Left colon (tissue), 2 donors: Measurements from ENCODE around the gene COMMD10. TPM values are rescaled to one million over a fixed set of nuclear protein-coding genes. Genes with fewer than 3 reads are reported as not detected.
A peak's percentile ranks its signal among the peaks of the same experiment; 100 is the strongest.

ENCODE experiments used
- ATAC-seq: fragments of 200-7000 bp; cut with Tn5 transposase; one replicate; pipeline ENCODE4 v1.9.1; 2020; ENCODE audit warnings: mild to moderate bottlenecking, moderate library complexity
- DNase-seq, 2 donors: peaks; one replicate each; pipeline ENCODE4 v3.0.0-alpha.2; 2020
- intact Hi-C, 2 donors: fragments of 100-400 bp; cut with DNase I in 1 of 2; cut with micrococcal nuclease in 1 of 2; formaldehyde crosslinking; loops; one replicate each; pipeline versions ENCODE4 v1.11.2 to v1.14.0; 2022; cut with DNase I, micrococcal nuclease
- total RNA-seq, 2 donors: library from RNA; stranded (reverse); fragmentation: NEBNext Ultra II Directional; extraction: Animal tissue kit (Norgen Biotek cat#: 25700); gene quantifications; one replicate each; pipeline ENCODE4 v1.2.1, GENCODE V29; 2021
- donor health status: DM: no; HTN: no; CAD: no.
- donor health status: DM: yes; HTN: yes; CAD: no.

The COMMD10 gene
- total RNA-seq, 2 donors from 2014 or later, result 23.4 to 27.2 TPM

DNA sequence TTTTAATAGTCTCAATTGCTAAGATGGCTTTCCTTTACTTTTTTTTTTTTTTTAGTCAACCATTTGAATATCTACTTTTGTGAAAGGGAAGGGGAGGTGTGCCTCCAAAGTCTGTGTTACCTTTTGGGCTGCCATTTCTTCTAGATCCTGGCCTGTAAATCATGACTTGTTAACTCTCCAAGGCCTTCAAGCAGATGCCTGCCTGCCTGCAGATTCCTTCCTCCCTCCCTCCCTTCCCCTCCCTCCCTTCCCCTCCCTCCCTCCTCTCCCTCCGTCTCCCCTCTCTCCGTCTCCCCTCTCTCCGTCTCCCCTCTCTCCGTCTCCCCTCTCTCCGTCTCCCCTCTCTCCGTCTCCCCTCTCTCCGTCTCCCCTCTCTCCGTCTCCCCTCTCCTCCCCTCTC lies 73.1 kb downstream of the COMMD10 start:
- no peak for ATAC-seq
- intact Hi-C loops, result no loop called here
- no peak for DNase-seq

DNA sequence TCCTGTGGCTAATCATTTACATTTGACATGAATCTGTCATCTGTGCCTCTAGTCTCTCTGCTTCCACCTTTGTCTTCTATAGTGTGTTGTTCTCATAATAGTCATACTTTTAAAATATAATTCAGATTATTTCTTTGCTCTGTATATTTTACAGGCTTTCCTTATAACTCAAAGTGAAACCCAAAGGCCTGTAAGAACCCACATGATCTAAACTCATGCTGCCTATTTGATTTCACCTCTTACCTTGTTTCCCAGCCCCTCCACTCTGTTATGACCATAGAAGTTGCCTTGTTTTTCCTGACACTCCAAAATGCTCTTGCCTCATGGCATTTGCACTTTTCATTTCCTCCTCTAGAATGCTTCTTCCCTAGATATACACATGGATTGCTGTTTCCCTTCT lies 74.2 kb downstream of the COMMD10 start:
- ATAC-seq (no peak), DNase-seq (no peak)
- intact Hi-C loops, result no loop called here

DNA sequence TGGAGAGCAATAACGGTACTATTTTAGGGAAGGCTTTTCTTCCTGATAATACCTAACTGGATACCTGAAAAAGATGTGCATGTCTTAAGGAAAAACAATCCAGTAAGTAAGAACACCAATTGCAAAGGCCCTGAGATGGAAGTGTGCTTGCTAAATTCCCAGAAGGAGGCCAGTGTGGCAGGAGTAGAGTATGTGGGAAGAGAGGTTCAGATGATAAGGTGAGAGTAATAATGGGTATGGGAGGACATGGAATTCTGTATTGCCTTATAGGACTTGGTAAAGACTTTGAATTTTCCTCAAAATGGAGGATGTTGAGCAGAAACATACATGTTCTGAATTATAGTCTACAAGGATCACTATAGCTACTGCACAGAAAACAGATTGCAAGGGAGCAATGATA lies 89.3 kb downstream of the COMMD10 start:
- DNase-seq, result no peak
- intact Hi-C loops, result no loop called here

DNA sequence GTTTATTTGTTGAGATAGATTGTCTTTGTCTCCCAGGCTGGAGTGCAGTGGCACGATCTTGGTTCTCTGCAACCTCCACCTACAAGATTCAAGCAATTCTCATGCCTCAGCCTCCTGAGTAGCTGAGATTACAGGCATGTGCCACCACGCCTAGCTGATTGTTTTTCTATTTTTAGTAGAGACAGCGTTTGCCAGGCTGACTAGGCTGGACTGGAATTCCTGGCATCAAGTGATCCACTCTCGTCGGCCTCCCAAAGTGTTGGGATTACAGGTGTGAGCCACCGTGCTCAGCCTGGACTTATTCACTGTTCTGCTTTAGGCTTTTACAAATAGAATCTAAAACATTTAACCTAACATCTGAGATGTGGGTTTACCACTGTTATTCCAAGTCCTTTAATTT lies 91.3 kb downstream of the COMMD10 start:
- ATAC-seq, result no peak
- DNase-seq, result no peak

More for the DNA sequence above, 89.3 kb downstream of the COMMD10 start:
- ATAC-seq, result no peak

DNA sequence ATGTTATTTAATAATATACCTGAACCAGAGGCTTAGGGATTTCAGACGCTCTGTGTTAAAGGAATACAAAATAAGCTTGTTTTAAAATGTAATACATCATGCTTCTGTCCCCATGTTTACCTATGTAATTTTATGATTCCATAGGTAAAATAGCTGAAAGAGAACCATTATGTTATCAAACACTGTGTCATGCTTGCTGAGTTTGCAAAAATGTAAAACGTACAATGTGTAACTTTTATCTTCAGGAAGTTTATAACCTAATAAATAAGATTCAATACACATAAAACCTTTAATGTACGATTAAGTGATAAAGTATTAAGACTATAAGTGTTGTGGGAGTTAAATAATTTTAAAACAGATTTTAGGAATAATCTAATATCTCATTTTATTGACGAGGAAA lies 94.1 kb downstream of the COMMD10 start:
- intact Hi-C loops, result no loop called here
- DNase-seq, result no peak

More for the DNA sequence above, 91.3 kb downstream of the COMMD10 start:
- intact Hi-C loops, result no loop called here

DNA sequence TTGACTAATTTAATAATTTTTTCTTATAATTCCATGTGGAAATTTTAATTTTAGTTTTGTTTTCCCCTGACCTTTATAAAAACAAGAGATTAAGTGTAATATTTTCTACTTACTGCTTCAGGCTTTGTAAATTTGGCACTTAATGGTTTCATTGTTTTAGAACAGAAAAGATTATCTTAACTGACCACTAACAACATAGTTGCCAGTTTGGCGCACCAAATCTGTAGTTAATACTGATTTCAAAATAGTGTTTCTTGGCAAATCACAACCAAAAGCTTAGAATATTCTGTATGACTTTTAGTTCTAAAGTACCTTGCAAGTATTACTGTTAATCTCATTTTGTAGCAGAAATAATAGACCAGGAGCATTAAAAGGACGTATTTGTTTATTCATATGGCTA lies 124.3 kb downstream of the COMMD10 start:
- DNase-seq (no peak), ATAC-seq (no peak)
- intact Hi-C loops, result no loop called here

More for the DNA sequence above, 94.1 kb downstream of the COMMD10 start:
- no peak for ATAC-seq

DNA sequence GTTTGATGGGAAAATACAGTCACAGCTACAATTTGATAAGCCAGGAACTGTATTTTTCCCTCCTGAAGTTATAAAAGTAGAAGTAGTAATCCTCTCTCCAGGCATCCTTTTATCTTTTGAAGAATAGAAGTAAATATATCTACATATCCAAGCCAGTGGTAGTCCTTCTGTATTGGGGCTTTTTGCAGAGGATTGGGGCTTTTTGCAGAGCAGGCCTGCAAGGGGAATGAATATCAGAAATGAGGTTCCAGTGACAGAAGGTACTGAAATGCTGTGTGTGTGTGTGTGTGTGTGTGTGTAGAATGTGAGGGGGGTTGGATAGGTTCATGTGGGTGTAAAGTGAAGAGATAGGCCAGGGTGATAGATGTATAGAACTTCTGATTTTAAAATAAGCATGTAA lies 127.4 kb downstream of the COMMD10 start:
- intact Hi-C loops, result no loop called here
- DNase-seq (no peak), ATAC-seq (no peak)

DNA sequence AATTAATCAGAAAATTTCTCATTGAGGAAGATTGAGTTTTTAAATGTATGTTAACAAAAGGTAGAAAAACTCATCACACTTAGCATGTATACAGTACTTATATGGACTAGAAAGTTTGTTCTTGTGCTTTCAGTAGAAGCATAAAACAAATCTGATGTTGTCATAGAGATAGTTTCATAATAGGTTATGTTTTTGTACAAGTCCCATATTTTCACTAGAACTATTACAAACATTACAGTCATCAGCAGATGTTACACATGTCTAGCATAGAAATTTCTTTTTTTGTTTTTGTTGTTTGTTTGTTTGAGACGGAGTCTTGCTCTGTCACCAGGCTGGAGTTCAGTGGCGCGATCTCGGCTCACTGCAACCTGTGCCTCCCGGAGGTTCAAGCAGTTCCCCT lies 131.4 kb downstream of the COMMD10 start:
- no peak for ATAC-seq
- intact Hi-C loops, result no loop called here
- DNase-seq, result no peak

DNA sequence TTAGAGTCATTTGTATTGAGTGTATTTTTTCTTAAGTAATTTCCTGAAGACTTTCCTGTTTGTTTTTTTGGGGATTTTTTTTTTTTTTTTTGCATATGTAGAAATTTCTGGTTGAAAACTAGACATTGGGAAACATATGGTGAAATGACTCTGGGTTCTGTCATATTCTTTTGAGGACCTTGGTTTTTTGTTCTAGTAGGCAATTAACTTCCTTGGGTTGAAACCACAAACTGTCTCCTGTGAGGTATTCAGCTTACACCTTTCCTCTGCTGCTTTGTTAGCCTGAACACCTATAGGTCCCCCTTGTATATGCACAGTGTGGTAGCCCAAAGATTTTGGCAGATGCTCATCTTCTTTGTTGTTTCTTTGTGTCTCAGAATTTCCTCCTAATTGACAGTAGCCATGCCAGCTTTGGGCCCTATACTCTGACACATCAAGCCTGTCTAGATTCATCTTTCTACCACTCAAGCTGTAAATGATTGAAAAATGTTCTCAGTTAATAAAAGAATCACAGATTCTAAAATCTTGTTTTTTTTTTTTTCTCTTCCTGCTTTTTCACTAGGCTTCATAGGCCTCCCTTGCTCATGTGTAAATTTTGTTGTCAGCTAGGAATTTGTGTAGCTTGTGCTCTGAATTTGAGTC lies 140.6 kb downstream of the COMMD10 start:
- intact Hi-C loops, result no loop called here
- no peak for ATAC-seq
- no peak for DNase-seq

DNA sequence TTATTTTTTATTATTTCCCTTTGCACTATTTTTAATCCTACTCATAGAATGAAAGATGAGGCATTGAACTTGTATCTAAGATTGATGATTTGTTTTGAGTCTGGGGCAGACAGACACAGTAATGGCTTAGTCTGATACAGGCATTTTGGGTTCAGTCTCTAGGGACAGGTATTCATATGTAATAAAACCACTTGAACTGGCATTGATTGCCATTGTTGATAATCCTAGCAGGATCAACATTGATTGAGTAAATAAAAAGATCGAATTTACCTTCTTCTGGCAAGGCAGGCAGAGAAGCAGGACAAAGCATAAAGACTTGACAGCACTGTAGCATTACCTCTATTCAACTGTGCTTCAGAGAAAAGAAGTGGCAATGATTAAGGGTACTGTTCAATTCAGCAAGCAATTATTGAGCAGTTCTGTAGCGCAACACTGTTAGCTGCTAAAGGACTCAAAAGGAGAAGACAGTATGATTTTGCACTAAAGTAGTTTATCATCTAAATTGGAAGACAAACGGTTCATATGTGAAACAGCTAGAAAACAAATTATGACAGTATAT lies 144.4 kb downstream of the COMMD10 start:
- DNase-seq, result no peak
- no peak for ATAC-seq
- intact Hi-C loops, result no loop called here

DNA sequence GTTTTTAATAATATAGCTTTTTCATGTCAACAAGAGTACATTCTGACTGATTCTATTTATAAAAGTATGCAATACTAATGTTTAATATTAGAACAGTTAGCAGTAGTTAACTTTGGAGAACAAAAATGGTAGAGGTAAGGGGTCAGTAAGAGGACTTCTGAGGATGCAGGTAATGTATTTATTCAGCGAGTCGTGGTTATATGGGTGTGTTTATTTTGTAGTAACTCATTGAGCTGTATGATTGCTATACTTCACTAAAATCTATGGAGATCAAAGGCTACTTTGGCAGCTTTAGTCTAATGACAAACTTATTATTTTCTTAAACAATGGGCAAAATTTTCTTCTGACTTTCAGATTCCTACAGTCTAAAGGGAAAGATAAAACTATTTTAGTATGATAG lies 146.5 kb downstream of the COMMD10 start:
- DNase-seq (no peak), ATAC-seq (peak; percentile 42)
- intact Hi-C loops, result no loop called here

DNA sequence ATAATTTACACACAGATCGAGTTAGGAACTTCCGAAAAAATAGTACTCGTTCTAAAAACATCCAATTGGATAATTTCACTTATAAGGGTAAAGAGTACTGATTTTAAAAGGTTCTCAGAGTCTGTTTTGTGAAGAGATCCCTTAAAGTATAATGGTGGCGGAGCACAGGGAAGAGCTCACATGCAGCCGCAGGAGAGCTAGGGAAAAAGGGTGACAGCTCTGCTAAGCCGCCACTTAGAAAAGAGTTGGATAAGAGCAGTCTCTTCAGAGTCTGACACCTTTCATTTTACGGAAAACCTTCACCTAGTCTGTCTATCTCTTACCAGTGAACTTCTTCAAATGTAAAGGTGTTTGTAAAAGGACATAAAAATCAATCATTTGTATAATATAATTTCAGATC lies 149.9 kb downstream of the COMMD10 start:
- ATAC-seq, result no peak
- no peak for DNase-seq
- intact Hi-C loops, result no loop called here

DNA sequence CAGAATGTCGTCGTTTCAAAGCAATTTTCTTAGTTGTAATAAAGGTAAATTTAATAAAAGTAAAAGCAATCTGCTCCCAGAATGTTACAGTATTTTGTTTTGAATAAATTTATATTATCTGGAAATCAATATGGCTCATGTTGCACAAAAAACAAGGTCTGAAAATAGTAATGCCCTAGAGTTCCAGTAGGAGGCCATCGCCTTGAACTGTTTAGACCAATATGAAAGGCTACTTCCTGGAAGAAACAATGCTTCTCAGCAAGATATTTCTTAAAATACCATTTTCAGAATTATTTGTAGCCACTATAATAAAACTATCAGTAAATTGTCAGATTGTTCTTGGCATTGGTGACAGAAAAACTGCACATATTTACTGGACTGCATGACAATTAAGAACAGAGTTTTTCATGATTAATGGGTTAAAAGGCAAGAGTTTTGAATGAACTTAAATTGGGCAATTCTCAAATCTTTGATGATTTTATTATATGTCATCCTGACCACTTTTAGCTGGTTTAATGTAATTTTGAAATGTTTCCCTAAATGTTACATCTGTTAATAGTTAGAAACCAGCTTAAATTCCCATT lies 153.2 kb downstream of the COMMD10 start:
- DNase-seq, result no peak
- intact Hi-C loops, result no loop called here
- ATAC-seq, result no peak

DNA sequence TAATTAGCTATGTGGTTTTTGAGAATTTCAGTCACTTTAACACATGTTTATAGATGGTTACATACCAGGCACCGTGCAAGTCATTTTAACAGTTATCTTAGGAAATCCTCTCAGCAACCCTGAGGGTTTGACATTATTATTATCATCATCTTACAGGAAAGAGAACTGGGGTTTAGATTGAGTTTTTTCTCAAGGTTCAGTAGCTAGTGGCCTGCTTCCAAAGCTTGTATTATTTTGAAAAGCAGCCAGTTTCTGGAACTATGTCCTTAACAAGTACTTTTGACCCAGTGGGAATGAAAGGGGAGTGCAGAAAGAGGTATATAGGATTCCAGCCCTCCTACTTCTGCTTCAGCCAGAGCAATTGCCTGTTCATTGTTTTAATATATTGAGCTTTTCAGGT lies 157.5 kb downstream of the COMMD10 start:
- intact Hi-C loops, result no loop called here
- ATAC-seq (no peak), DNase-seq (no peak)

DNA sequence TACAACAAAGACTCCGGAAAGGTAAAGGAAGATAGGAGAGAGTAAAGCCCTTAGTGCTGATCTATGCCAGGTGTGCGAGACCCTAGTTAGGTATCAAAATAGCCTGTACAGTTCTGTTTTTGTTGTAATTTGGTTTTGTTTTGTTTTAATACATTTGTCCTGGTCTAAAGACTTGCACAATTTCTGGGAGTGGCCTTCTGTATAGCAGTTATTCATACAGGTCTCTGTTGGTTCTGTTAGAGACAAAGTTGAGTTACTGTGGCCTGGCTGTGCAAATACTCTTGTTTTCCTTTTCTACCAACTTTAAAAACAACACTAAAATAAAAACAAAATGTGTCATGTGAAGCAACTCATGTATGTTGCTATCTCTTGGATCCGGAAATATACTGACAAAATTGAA lies 163.6 kb downstream of the COMMD10 start:
- intact Hi-C loops, result no loop called here
- no peak for ATAC-seq
- DNase-seq, result no peak

DNA sequence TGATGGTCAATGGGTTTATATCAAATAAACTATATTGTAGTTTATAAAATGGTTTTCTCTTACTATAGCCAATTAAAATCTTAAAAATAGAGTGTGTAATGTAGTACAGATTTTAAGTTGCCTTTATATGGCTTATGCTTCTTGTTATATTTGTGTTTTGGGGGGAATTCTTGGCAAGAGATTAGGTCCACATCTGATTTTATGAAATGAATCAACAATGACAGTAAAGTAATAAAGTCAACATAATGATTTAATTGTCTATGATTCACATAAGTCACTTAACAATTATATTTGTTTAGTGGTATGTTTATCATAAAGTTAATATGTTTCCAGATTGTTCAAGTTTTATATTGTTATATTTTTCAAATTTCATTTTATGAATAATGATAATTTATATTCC lies 164.8 kb downstream of the COMMD10 start:
- DNase-seq (no peak), ATAC-seq (no peak)
- intact Hi-C loops, result no loop called here

DNA sequence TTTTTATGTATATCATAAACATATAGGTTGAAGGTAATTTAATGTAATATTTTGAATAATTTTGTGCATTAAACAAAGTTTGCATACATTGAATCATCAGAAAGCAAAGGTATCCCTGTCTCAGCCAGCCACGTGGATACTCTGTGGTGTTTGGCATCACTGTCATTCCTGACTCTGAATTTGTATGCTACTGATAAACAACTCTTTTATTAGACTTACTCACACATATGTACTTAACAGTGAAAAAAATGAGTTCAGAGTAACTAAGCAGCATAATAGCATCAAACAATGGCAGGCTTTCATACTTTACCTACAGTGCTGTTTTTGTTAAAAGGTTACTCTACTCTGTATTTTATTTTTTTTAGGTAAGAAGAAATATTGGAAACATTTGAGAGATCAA lies 171.9 kb downstream of the COMMD10 start:
- DNase-seq (no peak), ATAC-seq (no peak)
- intact Hi-C loops, result no loop called here

DNA sequence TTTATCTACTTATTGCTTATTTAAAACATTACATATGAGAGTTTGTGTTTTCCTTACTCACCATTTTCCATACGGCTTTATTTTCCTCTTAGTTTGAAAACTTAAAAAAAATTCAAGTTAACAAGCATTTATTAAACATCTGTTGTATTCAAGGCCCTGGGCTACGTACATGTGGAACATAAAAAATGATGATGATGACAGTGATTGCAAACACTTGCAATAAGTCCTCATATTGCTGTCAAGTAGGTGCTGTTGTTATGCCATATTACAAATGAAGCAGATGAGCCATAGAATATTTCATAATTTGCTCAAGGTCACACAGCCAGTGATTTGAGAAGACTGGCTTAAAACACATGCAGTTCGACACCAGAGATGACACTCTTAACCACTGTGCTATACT lies 180.6 kb downstream of the COMMD10 start:
- DNase-seq, result no peak
- no peak for ATAC-seq
- intact Hi-C loops, result no loop called here

DNA sequence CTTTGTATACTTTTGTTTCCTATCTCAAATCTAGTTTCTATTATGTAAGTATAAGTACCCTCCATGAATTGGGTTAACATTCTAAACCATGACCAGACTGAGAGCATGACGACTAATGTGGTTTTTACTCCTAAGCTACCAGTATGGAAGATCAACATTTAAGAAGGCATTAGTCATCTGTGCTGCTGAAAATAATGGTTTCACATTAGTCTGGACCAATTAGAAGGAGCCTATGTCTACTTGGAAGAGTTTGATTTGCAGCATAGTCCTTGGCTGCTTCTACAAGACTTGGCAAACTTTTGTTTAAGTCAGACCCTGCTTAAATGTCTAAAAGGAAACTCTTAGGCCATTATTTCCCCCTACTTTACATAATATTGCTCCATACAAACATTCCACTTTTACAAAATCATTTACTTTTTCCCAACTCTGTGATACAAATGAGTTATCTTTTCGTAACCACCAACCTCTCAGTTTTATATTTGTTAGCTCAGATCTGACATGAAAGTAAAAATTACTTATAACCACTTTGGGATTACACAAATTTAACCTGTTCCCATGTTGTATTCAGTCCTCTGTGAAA lies 186.7 kb downstream of the COMMD10 start:
- DNase-seq (no peak), ATAC-seq (no peak)
- intact Hi-C loops, result no loop called here

DNA sequence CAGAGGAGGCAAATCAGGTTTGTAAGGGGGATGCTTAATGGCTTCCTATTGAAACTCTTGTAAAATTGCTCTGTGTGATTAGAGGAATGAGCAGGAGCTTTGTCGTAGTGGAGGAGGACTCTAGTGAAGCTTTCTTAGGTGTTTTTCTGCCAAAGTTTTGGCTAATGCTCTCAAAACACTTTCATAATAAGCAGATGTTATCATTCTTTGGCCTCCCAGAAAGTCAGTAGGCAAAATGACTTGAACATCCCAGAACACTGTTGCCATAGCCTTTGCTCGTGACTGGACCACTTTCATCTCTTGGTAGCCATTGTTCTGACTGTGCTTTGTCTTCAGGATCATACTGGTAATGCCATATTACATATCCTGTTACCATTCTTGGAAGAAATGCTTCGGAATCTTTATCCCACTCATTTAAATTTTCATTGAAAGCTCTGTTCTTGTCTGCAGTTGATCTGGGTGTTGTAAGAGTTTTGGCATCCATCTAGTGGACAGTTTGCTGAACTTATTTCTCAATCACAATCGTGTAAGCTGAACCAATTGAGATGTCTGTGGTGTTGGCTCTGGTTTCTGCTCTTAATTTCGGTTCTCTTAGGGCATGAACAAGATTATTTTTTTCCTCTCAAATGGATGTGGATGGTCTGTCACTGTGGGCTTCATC lies 187.6 kb downstream of the COMMD10 start:
- no peak for ATAC-seq
- intact Hi-C loops, result no loop called here

More for the DNA sequence above, 187.6 kb downstream of the COMMD10 start:
- no peak for DNase-seq
